ENCODE measurements around the gene KIFAP3.

DNA sequence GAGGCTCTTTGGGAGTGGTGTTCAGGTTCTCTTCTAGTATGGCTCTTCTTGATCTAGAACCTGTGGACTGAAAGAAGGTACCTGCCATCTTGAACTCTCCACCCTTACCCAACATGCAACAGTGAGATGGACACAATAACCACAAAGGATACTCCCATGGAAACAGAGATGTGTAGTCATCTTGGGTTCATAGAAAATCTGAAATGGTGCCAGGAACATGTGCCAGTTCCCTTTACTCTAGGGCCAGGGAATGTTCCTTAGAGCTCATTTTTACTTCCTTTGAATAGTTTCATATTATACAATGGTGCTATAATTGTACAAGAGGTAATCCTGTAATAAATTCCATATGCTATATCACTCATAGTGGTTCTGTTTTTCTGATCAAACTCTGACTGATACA lies 167.6 kb downstream of the KIFAP3 start:
- TF ChIP-seq, protein P1, sequence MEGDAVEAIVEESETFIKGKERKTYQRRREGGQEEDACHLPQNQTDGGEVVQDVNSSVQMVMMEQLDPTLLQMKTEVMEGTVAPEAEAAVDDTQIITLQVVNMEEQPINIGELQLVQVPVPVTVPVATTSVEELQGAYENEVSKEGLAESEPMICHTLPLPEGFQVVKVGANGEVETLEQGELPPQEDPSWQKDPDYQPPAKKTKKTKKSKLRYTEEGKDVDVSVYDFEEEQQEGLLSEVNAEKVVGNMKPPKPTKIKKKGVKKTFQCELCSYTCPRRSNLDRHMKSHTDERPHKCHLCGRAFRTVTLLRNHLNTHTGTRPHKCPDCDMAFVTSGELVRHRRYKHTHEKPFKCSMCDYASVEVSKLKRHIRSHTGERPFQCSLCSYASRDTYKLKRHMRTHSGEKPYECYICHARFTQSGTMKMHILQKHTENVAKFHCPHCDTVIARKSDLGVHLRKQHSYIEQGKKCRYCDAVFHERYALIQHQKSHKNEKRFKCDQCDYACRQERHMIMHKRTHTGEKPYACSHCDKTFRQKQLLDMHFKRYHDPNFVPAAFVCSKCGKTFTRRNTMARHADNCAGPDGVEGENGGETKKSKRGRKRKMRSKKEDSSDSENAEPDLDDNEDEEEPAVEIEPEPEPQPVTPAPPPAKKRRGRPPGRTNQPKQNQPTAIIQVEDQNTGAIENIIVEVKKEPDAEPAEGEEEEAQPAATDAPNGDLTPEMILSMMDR (IDR thresholded peaks at IDR 0.05): no peak
- TF ChIP-seq EP300 (IDR thresholded peaks at IDR 0.05) (no peak), POLR2A (IDR thresholded peaks at IDR 0.05) (no peak)
